Activated CD4-positive, alpha-beta T cell treated with anti-CD3 and anti-CD28 coated beads, Interleukin-2, amount 50 U/mL, for 24 hours (primary cell): ENCODE measurements around the gene ADD1.
A peak's percentile ranks its signal among the peaks of the same experiment; 100 is the strongest.

ENCODE experiments used
- DNase-seq, 2 donors: peaks; one replicate each; pipeline ENCODE4 v3.0.0-alpha.2; 2020; ENCODE audit warnings: low read depth in 1 of 2, low spot score in 1 of 2

Gene ADD1

GRCh38 chr4:2833671-2834000, 10.0 kb upstream of the ADD1 start:
- no peak for DNase-seq

- no peak for DNase-seq
Observed at GRCh38 chr4:2834001-2834921, 9.4 kb upstream of the ADD1 start.

- no peak for DNase-seq
Observed at GRCh38 chr4:2835978-2836377, 7.7 kb upstream of the ADD1 start.

GRCh38 chr4:2836391-2836859, 7.2 kb upstream of the ADD1 start:
- no peak for DNase-seq

- no peak for DNase-seq
Observed at GRCh38 chr4:2837110-2837903, 6.3 kb upstream of the ADD1 start.

GRCh38 chr4:2837904-2838496, 5.6 kb upstream of the ADD1 start:
- peak in 1 of 2 donors; percentile 69 for DNase-seq

- no peak for DNase-seq
Observed at GRCh38 chr4:2839060-2839459, 4.6 kb upstream of the ADD1 start.

- DNase-seq: no peak
Observed at GRCh38 chr4:2842687-2843262, 869 bp upstream of the ADD1 start.

- no peak for DNase-seq
Observed at GRCh38 chr4:2843941-2844584, 419 bp downstream of the ADD1 start.

GRCh38 chr4:2846172-2846571, 2.5 kb downstream of the ADD1 start:
- no peak for DNase-seq

GRCh38 chr4:2847302-2847871, 3.7 kb downstream of the ADD1 start:
- DNase-seq: no peak

GRCh38 chr4:2848449-2848848, 4.8 kb downstream of the ADD1 start:
- DNase-seq: no peak

GRCh38 chr4:2849267-2850152, 5.9 kb downstream of the ADD1 start:
- no peak for DNase-seq

- DNase-seq: no peak
Observed at GRCh38 chr4:2850966-2851798, 7.5 kb downstream of the ADD1 start.

GRCh38 chr4:2852481-2852921, 8.9 kb downstream of the ADD1 start:
- no peak for DNase-seq

GRCh38 chr4:2855584-2855983, 11.9 kb downstream of the ADD1 start:
- no peak for DNase-seq

- DNase-seq: no peak
Observed at GRCh38 chr4:2856266-2856665, 12.6 kb downstream of the ADD1 start.

GRCh38 chr4:2857349-2857927, 13.8 kb downstream of the ADD1 start:
- no peak for DNase-seq
